Measurements from ENCODE around the gene CRYBG3.
"Not testable (repeated sequence)": the region's sequence is repeated elsewhere in the genome, so short reads cannot be mapped to it uniquely, and the experiment has no call there.

DNA sequence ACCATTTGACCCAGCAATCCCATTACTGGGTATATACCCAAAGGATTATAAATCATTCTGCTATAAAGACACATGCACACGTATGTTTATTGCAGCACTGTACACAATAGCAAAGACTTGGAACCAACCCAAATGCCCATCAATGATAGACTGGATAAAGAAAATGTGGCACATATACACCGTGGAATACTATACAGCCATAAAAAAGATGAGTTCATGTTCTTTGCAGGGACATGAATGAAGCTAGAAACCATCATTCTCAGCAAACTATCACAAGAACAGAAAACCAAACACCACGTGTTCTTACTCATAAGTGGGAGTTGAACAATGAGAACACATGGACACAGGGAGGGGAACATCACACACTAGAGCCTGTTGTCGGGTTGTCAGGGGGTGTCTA, 11.4 kb downstream of the CRYBG3 start:
- TF ChIP-seq, protein P1, sequence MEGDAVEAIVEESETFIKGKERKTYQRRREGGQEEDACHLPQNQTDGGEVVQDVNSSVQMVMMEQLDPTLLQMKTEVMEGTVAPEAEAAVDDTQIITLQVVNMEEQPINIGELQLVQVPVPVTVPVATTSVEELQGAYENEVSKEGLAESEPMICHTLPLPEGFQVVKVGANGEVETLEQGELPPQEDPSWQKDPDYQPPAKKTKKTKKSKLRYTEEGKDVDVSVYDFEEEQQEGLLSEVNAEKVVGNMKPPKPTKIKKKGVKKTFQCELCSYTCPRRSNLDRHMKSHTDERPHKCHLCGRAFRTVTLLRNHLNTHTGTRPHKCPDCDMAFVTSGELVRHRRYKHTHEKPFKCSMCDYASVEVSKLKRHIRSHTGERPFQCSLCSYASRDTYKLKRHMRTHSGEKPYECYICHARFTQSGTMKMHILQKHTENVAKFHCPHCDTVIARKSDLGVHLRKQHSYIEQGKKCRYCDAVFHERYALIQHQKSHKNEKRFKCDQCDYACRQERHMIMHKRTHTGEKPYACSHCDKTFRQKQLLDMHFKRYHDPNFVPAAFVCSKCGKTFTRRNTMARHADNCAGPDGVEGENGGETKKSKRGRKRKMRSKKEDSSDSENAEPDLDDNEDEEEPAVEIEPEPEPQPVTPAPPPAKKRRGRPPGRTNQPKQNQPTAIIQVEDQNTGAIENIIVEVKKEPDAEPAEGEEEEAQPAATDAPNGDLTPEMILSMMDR (conservative IDR thresholded peaks at IDR 0.05): not testable (repeated sequence)
- not testable (repeated sequence) for TF ChIP-seq EZH2 (IDR thresholded peaks at IDR 0.05; ENCODE audit: low read depth)
